ENCODE data around the gene REM1.
"Not testable (repeated sequence)": the region's sequence is repeated elsewhere in the genome, so short reads cannot be mapped to it uniquely, and the experiment has no call there.

REM1 gene

GRCh38 chr20:31521267-31521666, 46.2 kb downstream of the REM1 start:
- H3K27ac Mint-ChIP-seq, H3K9me3 Mint-ChIP-seq, DNase-seq, H3K4me3 Mint-ChIP-seq, H3K27me3 Mint-ChIP-seq: not testable (repeated sequence)
- peaks cover 24% of the 10 kb centered on the region for H3K4me1 Mint-ChIP-seq
- CTCF ChIA-PET: interaction anchor here (1.2 to 1.7 kb wide), 5 partner anchors 16 to 91 kb away, joined by 3 to 6 read pairs (median 6); no protein-coding TSS in a partner anchor
- H3K36me3 Mint-ChIP-seq: peaks cover 14% of the 10 kb centered on the region

- no peak for DNase-seq
- H3K27me3 Mint-ChIP-seq: no peaks in the 10 kb centered on the region
- CTCF ChIA-PET: interaction anchor here (0.6 kb wide), 1 partner anchor 101 kb away, joined by 3 read pairs; no protein-coding TSS in a partner anchor
- no peak overlapping the region for H3K27ac Mint-ChIP-seq
- peaks cover 23% of the 10 kb centered on the region for H3K36me3 Mint-ChIP-seq
- peaks cover 24% of the 10 kb centered on the region for H3K4me1 Mint-ChIP-seq
- no peak overlapping the region for H3K4me3 Mint-ChIP-seq
- H3K9me3 Mint-ChIP-seq: no peaks in the 10 kb centered on the region
Measured at GRCh38 chr20:31522731-31523130, 47.6 kb downstream of the REM1 start.

- CTCF ChIA-PET: no interaction called here
- Mint-ChIP-seq H3K36me3 (peaks cover 25% of the 10 kb centered on the region), H3K9me3 (no peaks in the 10 kb centered on the region), H3K27ac (no peak overlapping the region), H3K4me3 (no peak overlapping the region), H3K4me1 (peaks cover 24% of the 10 kb centered on the region), H3K27me3 (no peaks in the 10 kb centered on the region)
- no peak for DNase-seq
Measured at GRCh38 chr20:31523361-31524283, 48.5 kb downstream of the REM1 start.

- CTCF ChIA-PET: interaction anchor here (0.5 to 1.2 kb wide), 2 partner anchors 71 to 86 kb away, joined by 3 read pairs; no protein-coding TSS in a partner anchor
- Mint-ChIP-seq H3K36me3 (peaks cover 33% of the 10 kb centered on the region), H3K27me3 (no peaks in the 10 kb centered on the region), H3K4me3 (no peak overlapping the region), H3K4me1 (peaks cover 3% of the 10 kb centered on the region), H3K9me3 (no peaks in the 10 kb centered on the region), H3K27ac (no peak overlapping the region)
- DNase-seq: no peak
Measured at GRCh38 chr20:31527266-31527665, 52.2 kb downstream of the REM1 start.
